DMS 273 treated with DMSO at 0.1 percent for 48 hours (cell line): ENCODE data around the gene ARHGAP24.
"Not testable (repeated sequence)": the region's sequence is repeated elsewhere in the genome, so short reads cannot be mapped to it uniquely, and the experiment has no call there.

ENCODE experiments used
- DNase-seq: peaks from one replicate; lab custom pipeline; 2025; lab: John Stamatoyannopoulos, UW

ARHGAP24 gene

DNA sequence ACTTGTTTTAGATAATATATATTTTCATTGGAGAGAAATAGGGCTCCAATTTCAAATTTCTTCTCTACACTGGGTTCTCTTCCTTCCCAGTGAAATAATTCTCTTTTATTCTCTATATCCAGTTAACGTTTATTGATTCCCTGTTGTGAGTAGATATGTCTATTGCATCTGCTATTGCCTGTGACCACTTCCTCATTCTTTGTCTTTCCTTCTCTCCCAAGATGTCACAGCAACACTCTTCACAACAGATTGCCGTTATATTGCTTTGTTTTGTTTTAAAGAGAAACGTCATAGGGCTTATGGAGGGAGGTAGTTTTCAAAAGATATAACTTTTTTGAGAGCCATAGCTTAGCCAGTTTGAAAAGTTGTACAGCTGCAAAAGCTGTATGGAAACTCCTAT, 343.8 kb downstream of the ARHGAP24 start:
- no peak for DNase-seq

DNA sequence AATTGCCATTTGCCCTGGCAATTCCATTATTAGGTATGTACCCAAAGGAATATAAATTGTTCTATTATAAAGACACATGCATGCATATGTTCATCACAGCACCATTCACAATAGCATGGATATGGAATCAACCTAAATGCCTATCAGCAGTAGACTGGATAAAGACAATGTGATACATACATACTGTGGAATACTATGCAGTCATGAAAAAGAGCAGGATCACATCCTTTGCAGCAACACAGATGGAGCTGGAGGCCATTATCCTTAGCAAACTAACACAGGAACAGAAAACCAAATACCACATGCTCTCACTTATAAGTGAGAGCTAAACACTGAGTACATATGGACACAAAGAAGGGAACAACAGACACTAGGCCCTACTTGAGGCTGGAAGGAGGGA, 345.2 kb downstream of the ARHGAP24 start:
- DNase-seq: not testable (repeated sequence)

DNA sequence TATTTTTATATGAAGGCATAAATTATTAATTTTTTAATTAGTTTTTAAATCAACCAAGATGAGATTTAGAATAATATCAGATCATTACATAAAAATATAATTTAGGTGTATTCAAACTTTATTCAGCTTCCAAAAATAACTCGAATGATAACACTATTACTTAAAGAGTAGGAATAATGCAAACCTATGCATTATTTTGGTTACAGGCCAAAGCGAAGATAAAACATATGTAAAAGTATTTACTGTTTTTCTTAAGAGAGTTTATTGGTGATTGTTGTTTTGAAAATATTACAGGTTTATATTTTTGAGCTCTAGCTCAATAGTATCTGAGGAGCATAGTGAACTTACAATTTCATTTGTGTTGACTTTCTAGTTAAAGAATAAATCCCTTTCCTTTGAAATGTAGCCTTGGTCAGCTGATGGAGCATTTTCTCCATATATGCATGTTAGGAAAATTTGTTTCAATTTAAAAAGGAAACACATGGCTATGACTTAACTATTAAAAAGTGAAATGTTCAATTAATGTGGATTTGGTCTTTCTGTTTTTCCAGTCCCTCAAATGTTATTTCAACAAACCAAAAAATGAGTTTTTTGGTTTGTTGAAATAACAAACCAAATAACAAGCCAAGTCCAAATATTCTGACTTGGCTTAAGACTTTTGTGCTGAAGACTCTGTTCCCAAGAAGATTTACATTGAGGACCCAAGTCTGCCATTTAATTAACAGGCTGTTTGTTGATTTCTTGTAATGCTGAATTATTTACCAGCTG, 346.9 kb downstream of the ARHGAP24 start:
- no peak for DNase-seq

DNA sequence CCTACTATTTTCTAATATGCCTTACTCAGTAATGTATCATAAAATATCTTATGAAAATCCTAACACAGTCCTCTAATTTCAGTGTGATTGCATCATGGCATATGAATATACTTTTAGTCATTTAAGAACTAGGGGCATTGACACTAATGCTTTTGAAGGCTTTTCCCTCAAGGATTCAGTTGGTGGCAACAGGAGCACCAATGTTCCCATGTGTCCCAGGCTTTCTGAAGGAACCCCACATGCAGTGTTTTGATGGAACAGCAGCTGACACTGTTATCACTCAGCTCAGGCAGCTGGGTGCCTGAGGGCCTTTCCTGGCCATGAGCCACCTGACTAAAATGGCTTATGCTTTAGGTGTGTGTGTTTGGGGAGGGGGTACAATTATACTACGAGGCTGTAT, 348.3 kb downstream of the ARHGAP24 start:
- DNase-seq: no peak

DNA sequence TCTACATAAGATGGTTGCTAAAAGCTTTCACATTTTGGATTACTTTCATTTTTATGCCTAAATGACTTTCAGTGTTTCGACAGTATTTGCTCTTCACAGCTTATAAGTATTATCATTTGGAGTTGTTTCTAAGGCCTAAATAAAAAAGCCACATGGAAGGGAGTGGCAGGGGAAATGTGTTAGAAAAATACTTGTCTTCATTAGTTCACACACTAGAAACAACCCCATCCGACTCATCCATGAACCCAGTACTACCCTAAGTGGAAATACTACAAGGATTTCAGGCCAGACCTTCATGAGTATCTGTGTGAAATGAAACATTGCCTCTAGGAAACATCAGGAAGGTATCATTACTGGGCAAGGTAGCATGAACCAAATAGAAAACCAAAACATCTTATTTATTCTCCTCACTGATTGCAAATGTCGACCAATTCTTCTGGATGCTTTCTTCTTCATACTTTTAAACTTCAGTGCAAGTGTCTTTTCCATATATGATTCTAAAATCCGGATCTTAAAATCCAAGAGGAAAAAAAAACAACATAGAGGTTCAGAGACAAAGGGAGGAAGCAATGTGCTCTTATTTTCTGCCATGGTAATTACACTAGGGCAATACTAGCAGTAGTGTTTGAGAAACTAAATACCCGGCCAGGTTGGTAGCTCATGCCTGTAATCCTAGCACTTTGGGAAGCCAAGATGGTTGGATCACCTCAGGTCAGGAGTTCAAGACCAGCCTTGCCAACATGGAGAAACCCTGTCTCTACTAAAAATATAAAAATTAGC, 349.4 kb downstream of the ARHGAP24 start:
- no peak for DNase-seq

DNA sequence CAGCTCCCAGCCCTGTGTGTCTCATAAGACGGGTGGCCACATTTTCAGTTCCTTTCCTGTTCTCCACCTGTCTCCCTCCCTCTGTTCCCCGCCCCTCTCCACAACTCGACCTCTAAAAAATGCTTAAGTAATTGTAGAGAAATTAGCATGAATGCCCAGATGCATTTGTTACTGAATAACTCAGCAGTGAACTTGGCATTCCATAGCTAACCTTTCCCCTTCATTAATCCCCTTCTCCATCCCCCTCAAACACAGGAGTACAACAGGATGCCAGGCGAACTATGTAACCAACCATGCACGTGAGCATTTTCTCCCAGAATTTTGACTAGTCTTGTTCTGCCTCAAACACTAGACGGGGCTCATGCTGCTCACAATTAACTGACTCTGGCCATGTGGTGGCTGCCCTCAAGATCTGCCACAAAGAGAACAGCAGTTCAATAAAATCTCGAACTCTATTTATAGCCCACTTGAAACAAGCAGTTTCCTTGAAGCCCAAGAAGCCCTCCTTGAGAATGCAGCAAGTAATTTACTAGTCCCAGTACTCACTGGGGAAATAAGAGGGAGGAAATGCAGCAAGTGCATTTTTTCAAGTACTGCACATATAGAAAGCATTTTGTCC, 351.2 kb downstream of the ARHGAP24 start:
- DNase-seq: peak; percentile 79

DNA sequence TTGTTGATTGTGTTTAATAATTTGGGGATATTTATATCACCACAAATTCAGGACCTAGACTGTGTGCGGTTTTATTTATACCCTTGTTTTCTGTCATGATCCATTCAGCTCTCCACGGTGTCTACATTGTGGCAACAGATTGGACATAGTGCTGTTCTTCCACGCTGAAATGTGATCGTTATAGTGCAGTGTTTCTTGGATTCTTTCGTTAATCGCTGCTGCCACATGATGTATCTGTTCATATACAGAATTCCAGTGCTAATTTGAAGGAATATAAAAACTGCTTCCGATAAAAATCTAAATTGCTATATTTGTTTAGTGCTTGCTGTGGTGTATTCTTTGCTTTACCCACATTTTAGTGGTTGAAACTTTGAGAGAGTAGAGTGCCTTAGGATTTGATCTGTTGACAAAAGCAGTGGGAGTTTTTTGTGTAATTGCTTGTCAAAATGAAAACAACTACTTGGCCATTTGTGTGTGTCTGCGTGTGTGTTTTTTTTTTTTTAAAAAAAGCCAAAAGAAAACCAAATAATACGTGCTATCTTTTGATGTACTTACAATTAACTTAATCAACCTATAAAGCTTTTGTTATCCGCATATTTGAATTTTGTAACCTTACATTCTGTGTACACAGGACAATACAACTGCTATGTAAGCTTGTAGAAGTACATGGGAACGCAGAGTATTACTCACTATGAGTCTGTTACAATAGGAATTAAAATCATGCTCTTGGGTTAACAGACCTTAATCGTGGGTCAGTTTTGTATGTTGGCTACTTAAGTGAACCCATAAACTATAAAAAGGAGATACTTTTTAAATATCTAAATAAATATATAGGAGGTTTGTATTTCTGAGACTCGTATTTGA, 353.3 kb downstream of the ARHGAP24 start:
- no peak for DNase-seq

DNA sequence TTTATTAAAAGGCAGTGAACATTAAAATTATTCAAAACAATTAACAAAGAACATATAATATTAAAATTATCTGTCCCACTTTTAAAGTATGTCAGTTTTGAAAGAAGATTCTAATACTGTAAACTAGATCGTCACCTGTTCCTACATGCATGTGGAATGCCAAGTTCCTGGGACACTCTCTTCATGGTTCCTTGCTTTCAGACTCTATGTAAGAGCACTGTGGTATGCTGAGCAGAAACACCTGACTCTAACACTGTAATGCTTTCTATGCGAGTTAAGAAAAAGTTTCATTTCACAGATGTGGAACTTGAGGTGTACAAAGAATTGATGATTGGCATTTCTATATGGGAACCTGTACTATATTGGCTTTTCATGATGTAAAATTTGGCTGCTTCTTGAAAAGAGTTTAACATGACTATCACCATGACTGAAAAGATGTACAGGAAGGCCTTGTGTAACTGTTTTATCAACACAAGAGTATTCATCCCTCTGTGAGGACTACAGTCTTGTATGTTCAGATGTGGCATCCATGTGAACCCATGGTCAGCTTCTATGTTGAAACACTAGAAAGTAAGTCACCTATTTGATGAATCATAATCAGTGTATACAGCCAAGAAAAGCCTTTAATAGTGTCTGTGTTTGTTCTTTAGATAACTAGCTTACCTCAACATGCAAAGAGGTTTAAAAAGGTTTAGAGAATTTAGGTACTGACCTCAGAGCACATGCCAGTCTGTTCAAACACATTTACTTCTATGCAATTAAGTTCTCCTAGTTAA, 354.5 kb downstream of the ARHGAP24 start:
- no peak for DNase-seq

DNA sequence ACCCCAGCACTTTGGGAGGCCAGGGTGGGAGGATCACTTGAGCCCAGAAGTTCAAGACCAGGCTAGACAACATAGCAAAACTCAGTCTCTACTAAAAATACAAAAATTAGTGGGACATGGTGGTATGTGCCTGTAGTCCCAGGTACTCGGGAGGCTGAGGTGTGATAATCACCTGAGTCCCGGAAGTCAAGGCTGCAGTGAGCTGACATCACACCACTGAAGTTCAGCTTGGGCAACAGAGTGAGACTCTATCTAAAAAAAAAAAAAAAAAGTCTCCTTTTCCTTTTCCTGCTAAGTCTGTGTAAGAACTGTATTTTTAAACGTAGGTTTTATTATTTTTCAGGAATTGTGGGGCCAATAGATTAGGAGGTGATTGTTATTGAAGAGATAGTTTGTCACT, 356.7 kb downstream of the ARHGAP24 start:
- DNase-seq: no peak

DNA sequence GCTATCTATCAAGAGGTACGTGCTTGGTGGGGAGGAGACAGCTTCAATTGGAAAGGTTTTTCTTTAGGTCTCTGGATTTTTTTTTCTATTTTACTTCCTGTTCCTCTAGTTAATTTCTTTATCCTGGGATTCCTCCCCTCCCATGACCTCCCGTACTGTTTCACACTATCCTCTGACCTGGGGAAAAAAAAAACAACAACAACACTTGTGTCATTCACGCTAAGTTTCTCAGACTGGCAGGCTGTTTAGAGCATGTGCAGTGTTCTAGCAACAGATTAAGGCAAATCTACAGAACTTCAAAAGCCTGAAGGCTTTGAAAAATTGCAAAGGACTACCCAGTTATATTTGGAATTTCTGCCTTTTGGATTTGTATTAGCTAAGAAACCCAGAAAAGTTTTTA, 358.4 kb downstream of the ARHGAP24 start:
- no peak for DNase-seq

DNA sequence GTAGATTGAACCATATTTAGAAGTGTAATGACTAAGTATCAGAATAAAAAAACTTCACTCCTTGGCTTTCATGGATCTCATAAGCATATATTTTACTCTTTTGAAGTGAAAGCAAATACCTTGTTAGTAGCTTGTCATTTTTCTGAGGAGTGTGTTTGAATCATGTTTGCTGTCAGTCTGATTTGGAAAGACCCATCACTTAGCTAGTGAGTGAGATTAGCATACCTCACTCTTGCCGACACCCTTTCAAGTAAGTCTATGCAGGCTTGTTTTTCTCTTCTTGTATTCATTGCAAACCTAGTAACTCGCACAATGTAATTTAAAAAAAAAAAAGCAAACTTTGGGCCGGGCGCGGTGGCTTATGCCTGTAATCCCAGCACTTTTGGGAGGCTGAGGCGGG, 360.0 kb downstream of the ARHGAP24 start:
- no peak for DNase-seq

DNA sequence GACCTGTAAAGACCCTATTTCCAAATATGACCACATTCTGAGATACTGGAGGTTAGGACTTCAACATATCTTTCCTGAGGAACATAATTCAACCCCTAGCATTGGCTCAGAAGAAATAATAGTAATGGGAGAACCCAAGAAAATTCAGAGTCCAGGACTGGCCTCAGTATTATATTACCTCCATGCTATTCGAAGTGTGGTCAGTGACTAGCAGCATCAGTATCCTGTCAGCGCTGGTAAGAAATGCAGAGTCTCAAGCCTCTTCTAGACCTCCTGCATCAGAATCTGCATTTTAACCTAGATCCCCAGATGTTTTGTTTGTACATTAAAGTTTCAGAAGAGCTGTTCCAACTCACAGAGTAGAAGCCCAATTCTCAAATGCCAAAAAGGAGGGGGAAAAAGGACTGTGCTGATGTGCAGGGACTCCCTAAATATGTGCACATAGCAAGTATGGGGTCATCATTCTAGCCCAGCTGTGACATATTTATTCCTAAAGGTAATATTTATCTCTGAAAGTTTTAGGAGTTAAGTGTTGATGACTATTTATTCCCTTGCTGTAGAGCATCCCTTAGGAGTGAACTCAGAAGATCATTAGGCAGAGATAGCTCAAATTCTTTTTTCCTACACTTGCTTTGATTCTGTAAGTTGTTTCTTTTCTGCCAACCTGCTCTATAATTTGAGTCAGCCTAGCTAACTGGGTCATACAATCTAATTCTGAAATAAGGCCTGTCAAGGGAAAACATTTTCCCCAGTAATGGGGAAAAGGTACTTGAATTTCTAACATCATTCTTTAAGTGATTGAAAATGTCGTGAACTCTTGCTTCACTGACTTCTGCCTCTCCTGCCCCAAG, 361.9 kb downstream of the ARHGAP24 start:
- no peak for DNase-seq

DNA sequence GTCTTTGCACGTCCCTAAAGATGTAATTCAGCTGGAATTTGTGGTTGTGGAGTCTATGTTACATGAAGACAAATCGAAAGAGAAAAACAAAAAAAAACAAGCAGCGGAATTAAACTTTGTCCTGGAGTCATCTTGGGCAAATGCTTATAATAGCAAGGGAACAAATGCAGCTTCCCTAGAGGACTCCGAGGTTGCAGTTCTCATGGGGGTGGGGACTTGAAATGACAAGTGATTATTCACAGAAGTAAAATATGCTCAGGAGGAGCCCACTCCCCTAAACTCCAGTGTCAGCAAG, 362.4 kb downstream of the ARHGAP24 start:
- DNase-seq: no peak

DNA sequence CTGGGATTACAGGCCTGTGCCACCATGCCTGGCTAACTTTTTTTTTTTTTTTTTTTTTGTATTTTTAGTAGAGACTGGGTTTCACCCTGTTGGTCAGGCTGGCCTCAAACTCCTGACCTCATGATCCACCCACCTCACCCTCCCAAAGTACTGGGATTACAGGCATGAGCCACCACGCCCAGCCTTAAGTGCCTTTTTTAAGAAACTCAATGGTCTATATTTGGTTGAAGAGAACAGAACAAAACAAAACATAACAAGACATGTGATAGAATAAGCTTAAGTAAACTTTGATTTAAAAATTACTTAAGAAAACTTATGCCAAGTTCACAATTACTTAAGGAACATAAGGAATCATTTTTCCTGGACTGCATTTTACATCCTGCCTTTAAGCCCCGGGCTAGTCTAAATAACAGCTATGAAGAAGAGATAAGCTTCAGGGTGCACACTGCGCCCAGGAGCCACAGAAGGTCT, 365.1 kb downstream of the ARHGAP24 start:
- DNase-seq: not testable (repeated sequence)

DNA sequence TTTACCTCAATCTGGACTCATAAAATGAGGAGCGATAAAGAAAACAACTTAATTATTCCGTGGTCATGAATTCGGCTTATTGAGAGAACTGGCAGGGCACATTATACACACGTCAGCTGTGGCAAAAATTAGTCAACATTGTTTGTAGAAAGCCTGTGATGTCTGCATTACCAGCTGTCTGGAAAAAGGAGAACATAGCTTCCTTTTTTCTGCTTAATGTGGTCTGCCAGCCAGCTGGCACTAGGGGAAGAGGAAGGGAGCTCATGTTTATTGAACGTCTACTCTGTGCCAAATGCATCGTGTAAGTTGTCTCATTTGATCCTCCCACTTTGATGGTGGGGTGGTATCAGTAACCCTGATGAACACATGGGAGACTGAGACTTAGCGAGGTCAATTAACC, 367.6 kb downstream of the ARHGAP24 start:
- DNase-seq: peak; percentile 80

DNA sequence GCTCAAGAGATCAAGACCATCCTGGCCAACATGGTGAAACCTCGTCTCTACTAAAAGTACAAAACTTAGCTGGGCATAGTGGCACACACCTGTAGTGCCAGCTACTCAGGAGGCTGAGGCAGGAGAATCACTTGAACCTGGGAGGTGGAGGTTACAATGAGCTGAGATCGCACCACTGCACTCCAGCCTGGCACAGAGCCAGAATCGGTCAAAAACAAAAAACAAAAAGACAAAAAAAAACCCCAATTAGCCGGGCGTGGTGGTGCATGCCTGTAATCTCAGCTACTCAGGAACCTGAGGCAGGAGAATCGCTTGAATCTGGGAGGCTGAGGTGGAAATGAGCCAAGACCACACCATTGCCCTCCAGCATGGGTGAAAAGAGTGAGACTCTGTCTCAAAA, 378.8 kb downstream of the ARHGAP24 start:
- not testable (repeated sequence) for DNase-seq

DNA sequence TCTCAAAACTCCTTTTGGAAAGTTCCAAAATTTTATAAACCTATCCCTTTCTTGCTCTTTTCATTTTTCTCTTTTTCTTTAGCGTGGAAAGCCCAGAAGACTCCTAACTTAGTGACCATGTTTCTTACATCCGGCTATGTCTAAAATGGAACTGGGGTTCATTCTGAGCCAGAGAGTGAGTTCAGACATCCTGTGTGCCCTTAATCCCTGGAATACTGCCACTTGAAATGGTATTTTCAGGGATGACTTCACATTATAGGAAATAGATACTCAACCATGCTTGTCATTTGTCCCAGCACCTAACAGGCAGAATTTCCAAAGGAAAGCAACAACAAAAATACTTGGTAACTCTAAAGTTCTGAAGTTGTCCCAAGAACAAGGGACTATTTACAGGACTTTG, 379.6 kb downstream of the ARHGAP24 start:
- no peak for DNase-seq

DNA sequence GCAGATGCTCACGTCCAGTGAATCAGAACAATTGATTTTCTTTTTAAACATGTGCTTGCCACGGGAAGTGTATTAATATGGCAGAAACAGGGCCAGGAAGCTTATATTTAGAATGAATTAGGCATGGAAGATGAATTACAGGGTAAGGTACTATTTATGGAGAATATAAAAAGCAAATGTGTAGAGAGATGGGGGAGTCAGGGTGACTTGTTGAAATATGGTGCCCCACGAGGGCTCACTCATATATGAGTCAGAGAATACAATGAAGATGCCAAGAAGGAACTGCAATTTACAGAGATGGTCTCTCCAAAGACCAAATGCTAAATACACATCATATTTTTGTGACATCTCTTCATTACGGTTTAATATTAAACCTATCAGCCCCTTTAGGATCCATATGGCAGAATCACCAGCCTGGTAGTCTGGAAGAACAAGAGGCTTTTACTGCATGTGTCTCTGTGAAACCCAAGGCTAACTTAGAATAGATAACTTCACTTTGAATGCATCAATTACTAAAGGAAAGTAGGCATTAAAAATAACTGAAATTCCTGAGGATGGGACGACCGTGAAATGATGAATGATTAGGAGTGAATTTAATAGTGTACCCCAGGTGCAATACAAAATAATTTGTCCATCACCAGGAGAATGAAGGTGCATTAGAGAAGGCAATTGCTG, 385.3 kb downstream of the ARHGAP24 start:
- no peak for DNase-seq

DNA sequence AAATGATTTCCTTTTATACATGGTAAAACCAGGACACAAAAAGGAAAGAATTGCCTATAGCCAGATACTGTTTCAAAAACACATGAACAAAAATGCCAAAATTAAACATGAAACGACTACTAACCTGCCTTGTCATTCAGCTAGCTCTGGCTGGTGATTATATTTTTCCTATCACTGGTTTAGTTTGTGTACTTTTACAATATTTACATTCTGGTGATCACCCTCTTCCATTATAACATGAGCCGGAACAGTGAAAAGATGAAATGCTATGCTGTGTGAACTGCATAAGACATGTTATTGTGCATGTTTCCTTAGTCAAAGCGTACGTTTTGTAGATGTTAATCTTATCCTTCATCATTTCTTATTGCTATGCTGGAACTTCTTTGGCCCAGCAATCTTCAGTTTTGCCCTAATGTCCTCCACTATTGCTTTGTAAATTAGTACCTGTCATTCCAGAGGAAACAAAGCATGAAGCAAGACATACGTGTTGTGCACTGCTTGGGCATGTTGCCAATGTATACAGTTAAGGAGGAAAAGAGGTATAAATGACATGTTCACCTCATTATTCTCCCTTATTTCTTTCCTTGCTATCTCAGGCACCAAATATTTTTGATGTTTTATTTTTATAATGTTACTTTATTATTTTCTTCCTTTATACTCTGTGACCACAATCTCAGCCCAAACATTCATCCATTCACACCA, 386.3 kb downstream of the ARHGAP24 start:
- no peak for DNase-seq
